Measurements from ENCODE around the gene GREM2. TPM values are rescaled to one million over a fixed set of nuclear protein-coding genes. Genes with fewer than 3 reads are reported as not detected.

Gene GREM2
- total RNA-seq, 1 experiment from 2014 or later, result not detected

DNA sequence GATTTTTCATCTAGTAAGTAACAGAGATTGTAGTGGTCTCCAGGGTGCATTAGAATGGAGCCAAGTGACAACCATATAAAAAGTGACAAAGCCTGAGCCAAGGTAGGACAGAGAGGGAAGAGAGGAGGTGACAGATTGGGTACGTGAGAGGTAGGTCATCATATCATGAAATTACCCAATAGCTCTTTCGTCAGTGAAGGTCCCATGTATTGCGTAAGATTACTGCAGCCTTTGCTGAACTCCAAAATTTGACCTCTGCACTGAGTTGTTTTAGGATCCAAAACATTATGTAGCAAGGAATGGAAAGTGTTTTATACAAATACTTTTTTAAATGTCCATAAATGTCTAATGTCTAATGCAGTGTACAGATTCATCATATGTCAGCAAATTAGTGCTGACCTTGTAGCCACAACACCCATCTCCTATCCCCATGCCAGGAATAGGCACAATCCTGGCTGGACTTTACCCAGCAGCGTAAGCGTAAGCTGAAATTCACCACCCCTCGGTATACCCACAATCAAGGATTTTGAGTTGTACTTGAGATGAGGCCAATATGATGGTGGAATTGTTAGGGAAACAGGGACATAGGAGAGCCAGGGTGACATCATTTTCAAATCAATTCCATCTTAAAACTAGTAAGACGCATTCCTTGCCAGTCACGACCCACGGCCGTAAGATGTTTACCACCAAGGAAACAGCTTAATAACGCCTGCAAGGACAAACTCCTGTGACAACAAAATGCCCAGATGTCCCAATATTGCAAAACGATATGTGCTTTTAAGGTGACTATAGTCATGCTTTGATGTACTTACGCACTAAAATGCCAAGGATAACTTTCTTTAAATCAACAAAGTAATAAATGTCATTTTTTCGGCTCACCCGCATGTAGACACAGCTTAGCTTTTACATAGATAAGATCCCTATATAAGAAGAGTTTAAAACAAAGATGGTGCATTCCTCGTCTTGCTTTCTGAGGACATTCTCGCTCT is 38.1 kb upstream of the GREM2 start:
- H3K4me3 ChIP-seq (ENCODE audit: low read depth, low read length, poor library complexity, severe bottlenecking), result no peak overlapping the region
- no peaks in the 10 kb centered on the region for H3K36me3 ChIP-seq (ENCODE audit: insufficient read depth, low read length, poor library complexity, severe bottlenecking)
- no TSS peak for BruUV-seq (replicated peaks)
- CTCF ChIA-PET, result no interaction called here
- DNase-seq (ENCODE audit: low spot score), result no peak
- H3K27me3 ChIP-seq (replicated peaks; ENCODE audit: insufficient read depth, low read depth, low read length, poor library complexity), result no peaks in the 10 kb centered on the region
- H3K9me3 ChIP-seq (ENCODE audit: low read depth, low read length, poor library complexity, severe bottlenecking), result no peaks in the 10 kb centered on the region
- TF ChIP-seq CTCF (conservative IDR thresholded peaks at IDR 0.05; ENCODE audit: low read depth, low read length) (no peak), EZH2 (IDR thresholded peaks at IDR 0.05; ENCODE audit: borderline replicate concordance, low read depth, low read length, poor library complexity, severe bottlenecking) (no peak)
- H3K4me1 ChIP-seq (ENCODE audit: insufficient read depth, low read length, poor library complexity, severe bottlenecking), result no peaks in the 10 kb centered on the region
- no peak overlapping the region for H3K27ac ChIP-seq (ENCODE audit: low read depth, low read length, poor library complexity, severe bottlenecking)
- intact Hi-C loops (cut with micrococcal nuclease; ENCODE audit: unreplicated experiment), result no loop called here
- POLR2A ChIA-PET (ENCODE audit: low non-redundant PET), result no interaction called here

DNA sequence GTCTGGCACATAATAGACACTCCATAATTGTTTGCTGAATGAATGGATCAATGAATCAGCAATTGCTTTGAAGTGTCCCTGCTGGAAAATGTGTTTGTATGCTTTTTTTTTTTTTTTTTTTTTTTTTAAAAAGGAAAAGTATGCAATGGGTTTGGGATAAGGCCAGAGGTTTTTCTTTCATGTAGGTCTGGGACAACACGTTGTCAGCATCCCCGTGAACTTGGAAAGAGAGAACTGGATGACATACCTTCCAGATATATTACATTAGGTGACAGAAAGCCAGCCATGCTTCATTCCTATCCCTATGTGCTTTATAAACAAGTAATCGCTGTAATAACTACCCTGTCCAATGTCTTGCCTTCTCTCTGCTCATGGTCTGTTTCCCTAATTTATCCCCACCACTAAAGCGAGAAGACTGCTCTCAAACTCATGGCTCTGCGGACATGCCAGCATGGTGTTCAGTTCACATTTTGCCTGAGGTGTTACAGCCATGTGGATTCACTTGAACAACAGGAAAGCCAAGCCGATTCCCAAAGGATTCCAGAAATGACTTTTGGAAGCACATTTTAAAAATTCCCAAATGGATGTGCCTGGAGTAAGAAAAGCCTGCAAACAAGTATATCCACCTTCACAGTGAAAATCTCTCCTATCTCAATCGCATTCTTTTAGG is 34.8 kb upstream of the GREM2 start:
- Histone ChIP-seq H3K27ac (ENCODE audit: low read depth, low read length, poor library complexity, severe bottlenecking) (no peak overlapping the region), H3K27me3 (replicated peaks; ENCODE audit: insufficient read depth, low read depth, low read length, poor library complexity) (no peaks in the 10 kb centered on the region), H3K36me3 (ENCODE audit: insufficient read depth, low read length, poor library complexity, severe bottlenecking) (no peaks in the 10 kb centered on the region), H3K4me1 (ENCODE audit: insufficient read depth, low read length, poor library complexity, severe bottlenecking) (no peaks in the 10 kb centered on the region), H3K9me3 (ENCODE audit: low read depth, low read length, poor library complexity, severe bottlenecking) (no peaks in the 10 kb centered on the region), H3K4me3 (ENCODE audit: low read depth, low read length, poor library complexity, severe bottlenecking) (no peak overlapping the region)
- intact Hi-C loops (cut with micrococcal nuclease; ENCODE audit: unreplicated experiment), result no loop called here
- POLR2A ChIA-PET (ENCODE audit: low non-redundant PET), result interaction anchor here (0.6 kb wide), 1 partner anchor 18 kb away, joined by 5 read pairs; no protein-coding TSS in a partner anchor
- CTCF ChIA-PET, result no interaction called here
- DNase-seq (ENCODE audit: low spot score), result no peak
- no TSS peak for BruUV-seq (replicated peaks)
- no peak for TF ChIP-seq EZH2 (IDR thresholded peaks at IDR 0.05; ENCODE audit: borderline replicate concordance, low read depth, low read length, poor library complexity, severe bottlenecking)

GRCh38 chr1:240644732-240645131 is 32.8 kb upstream of the GREM2 start:
- Histone ChIP-seq H3K36me3 (ENCODE audit: insufficient read depth, low read length, poor library complexity, severe bottlenecking) (no peaks in the 10 kb centered on the region), H3K4me1 (ENCODE audit: insufficient read depth, low read length, poor library complexity, severe bottlenecking) (no peaks in the 10 kb centered on the region), H3K4me3 (ENCODE audit: low read depth, low read length, poor library complexity, severe bottlenecking) (no peak overlapping the region), H3K27me3 (replicated peaks; ENCODE audit: insufficient read depth, low read depth, low read length, poor library complexity) (no peaks in the 10 kb centered on the region), H3K27ac (ENCODE audit: low read depth, low read length, poor library complexity, severe bottlenecking) (no peak overlapping the region), H3K9me3 (ENCODE audit: low read depth, low read length, poor library complexity, severe bottlenecking) (no peaks in the 10 kb centered on the region)
- no TSS peak for BruUV-seq (replicated peaks)
- intact Hi-C loops (cut with micrococcal nuclease; ENCODE audit: unreplicated experiment), result no loop called here
- CTCF ChIA-PET, result no interaction called here
- TF ChIP-seq CTCF (conservative IDR thresholded peaks at IDR 0.05; ENCODE audit: low read depth, low read length) (no peak), EZH2 (IDR thresholded peaks at IDR 0.05; ENCODE audit: borderline replicate concordance, low read depth, low read length, poor library complexity, severe bottlenecking) (no peak)
- DNase-seq (ENCODE audit: low spot score), result no peak
- POLR2A ChIA-PET (ENCODE audit: low non-redundant PET), result no interaction called here
